ENCODE measurements around the gene INKA1.
A peak's percentile ranks its signal among the peaks of the same experiment; 100 is the strongest.

DNA sequence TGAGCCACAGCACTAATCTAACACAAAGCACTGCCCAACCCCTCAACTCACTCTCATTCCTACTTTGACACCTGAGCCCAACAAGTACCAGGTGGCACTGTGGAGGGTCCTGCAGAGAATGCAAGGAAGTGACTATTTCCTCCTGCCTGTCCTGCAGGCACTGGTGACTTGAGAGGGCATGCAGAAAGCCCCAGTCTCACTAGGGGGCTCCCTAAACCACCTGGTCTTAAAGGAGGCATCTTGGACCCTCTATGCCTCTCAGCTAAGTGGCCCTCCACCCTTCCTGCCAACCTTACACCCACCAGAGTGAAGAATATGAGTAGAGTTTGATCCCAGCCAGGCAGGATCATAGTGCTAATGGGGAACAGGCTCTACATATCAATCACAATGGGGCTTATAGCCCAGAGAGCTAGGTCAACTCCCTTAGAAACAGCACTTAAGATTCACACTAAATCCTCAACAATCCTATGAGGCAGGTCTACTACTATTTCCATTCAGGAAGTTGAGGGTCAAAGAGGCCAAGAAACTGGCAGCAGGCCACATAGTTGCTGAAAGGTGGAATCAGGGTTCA is 38.1 kb downstream of the INKA1 start:
- TF ChIP-seq, protein P1, sequence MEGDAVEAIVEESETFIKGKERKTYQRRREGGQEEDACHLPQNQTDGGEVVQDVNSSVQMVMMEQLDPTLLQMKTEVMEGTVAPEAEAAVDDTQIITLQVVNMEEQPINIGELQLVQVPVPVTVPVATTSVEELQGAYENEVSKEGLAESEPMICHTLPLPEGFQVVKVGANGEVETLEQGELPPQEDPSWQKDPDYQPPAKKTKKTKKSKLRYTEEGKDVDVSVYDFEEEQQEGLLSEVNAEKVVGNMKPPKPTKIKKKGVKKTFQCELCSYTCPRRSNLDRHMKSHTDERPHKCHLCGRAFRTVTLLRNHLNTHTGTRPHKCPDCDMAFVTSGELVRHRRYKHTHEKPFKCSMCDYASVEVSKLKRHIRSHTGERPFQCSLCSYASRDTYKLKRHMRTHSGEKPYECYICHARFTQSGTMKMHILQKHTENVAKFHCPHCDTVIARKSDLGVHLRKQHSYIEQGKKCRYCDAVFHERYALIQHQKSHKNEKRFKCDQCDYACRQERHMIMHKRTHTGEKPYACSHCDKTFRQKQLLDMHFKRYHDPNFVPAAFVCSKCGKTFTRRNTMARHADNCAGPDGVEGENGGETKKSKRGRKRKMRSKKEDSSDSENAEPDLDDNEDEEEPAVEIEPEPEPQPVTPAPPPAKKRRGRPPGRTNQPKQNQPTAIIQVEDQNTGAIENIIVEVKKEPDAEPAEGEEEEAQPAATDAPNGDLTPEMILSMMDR (IDR thresholded peaks at IDR 0.05): peak in 1 of 5 experiments; percentile 15
- TF ChIP-seq POLR2AphosphoS5 (IDR thresholded peaks at IDR 0.05) (no peak), EP300 (IDR thresholded peaks at IDR 0.05; ENCODE audit: low read depth) (no peak)
